Endothelial cell of umbilical vein (primary cell): ENCODE results near the gene PLPP1. TPM values are rescaled to one million over a fixed set of nuclear protein-coding genes. Genes with fewer than 3 reads are reported as not detected.

Experiments
- BruUV-seq: library from RNA; stranded (reverse); fragments of 400-500 nt; replicated peaks from 2 replicates; lab custom pipeline; 2021; lab: Mats Ljungman, UMichigan
- CTCF ChIA-PET: fragments of 300-600, 350-600 bp; sonication (Branson Sonifier 250); formaldehyde crosslinking; loops from one replicate; lab custom pipeline; 2021; ENCODE audit warnings: antibody characterized with exemption, inconsistent platforms; lab: Charles Lee
- POLR2A ChIA-PET: fragments of 300-600, 350-600 bp; sonication (Branson Sonifier 250); formaldehyde crosslinking; loops from one replicate; lab custom pipeline; 2021; ENCODE audit warnings: antibody characterized with exemption, inconsistent platforms; lab: Charles Lee
- DNase-seq: peaks from one replicate; pipeline ENCODE4 v3.0.0-alpha.2; 2011; ENCODE audit warnings: low read depth, low spot score
- FAIRE-seq: peaks from 2 replicates; lab custom pipeline; 2011; peaks lifted over from hg19 to GRCh38; lab: Jason Lieb, UNC
- H2AFZ ChIP-seq: 2 replicates; pipeline ENCODE4 v1.6.0; 2012; ENCODE audit warnings: low read depth, low read length, control low read depth, inconsistent platforms
- H3K27ac ChIP-seq: 2 replicates; pipeline ENCODE4 v1.5.1; 2011; ENCODE audit warnings: low read depth, mild to moderate bottlenecking, control low read depth, low read length, moderate library complexity; ENCODE audit not compliant: insufficient read depth
- H3K27me3 ChIP-seq, 2 experiments: 2 replicates each; pipeline versions ENCODE4 v1.6.0 to v1.6.1; 2011; ENCODE audit warnings: low read length in 2 of 2, mixed read lengths in 1 of 2; ENCODE audit not compliant: control insufficient read depth in 2 of 2, insufficient read depth in 2 of 2
- H3K36me3 ChIP-seq, 2 experiments: 2 replicates in 1 of 2; 3 replicates in 1 of 2; pipeline ENCODE4 v1.5.1; 2011; ENCODE audit warnings: low read length in 2 of 2, mild to moderate bottlenecking in 1 of 2, moderate library complexity in 1 of 2; ENCODE audit not compliant: control insufficient read depth in 2 of 2, insufficient read depth in 2 of 2; ENCODE audit errors: extremely low read depth in 1 of 2
- H3K4me1 ChIP-seq: 3 replicates; pipeline ENCODE4 v1.5.1; 2011; ENCODE audit warnings: mild to moderate bottlenecking, low read length; ENCODE audit not compliant: control insufficient read depth, insufficient read depth; ENCODE audit errors: extremely low read depth
- H3K4me2 ChIP-seq: 2 replicates; pipeline ENCODE4 v1.6.1; 2011; ENCODE audit warnings: low read length, control low read depth, mixed read lengths; ENCODE audit not compliant: insufficient read depth
- H3K4me3 ChIP-seq, 3 experiments: fragments of 200-600 bp in 1 of 3; sonication (generic), shearing (Covaris generic) in 1 of 3; replicated peaks in 1 of 3; 2 replicates each; pipeline ENCODE4 v1.5.1; 2011 to 2016; ENCODE audit warnings: control low read depth in 3 of 3, low read length in 3 of 3, mild to moderate bottlenecking in 2 of 3, inconsistent platforms in 1 of 3, low read depth in 1 of 3, moderate library complexity in 1 of 3; ENCODE audit not compliant: insufficient read depth in 1 of 3
- H3K79me2 ChIP-seq: 2 replicates; pipeline ENCODE4 v1.6.0; 2012; ENCODE audit warnings: low read length, inconsistent platforms; ENCODE audit not compliant: control insufficient read depth, insufficient read depth
- H3K9ac ChIP-seq: replicated peaks from 2 replicates; pipeline ENCODE3; 2011; ENCODE audit warnings: low read length, control low read depth; ENCODE audit not compliant: insufficient read depth; ENCODE audit errors: extremely low read depth
- H3K9me1 ChIP-seq: replicated peaks from 3 replicates; pipeline ENCODE4 v1.6.0; 2011; ENCODE audit warnings: mild to moderate bottlenecking, low read length; ENCODE audit not compliant: control insufficient read depth, insufficient read depth; ENCODE audit errors: extremely low read depth
- H3K9me3 ChIP-seq: replicated peaks from 2 replicates; pipeline ENCODE4 v1.5.1; 2012; ENCODE audit warnings: low read length, inconsistent platforms; ENCODE audit not compliant: control insufficient read depth, insufficient read depth
- H4K20me1 ChIP-seq: replicated peaks from 2 replicates; pipeline ENCODE3; 2011; ENCODE audit warnings: mild to moderate bottlenecking, low read length; ENCODE audit not compliant: control insufficient read depth, insufficient read depth; ENCODE audit errors: extremely low read depth
- EZH2 ChIP-seq: IDR thresholded peaks from 2 replicates; pipeline ENCODE4 v1.6.1; 2012; ENCODE audit warnings: borderline replicate concordance, low read depth, mild to moderate bottlenecking, moderate library complexity, low read length, inconsistent platforms; ENCODE audit not compliant: severe bottlenecking
- FOS ChIP-seq: IDR thresholded peaks from 2 replicates; pipeline ENCODE4 v1.6.1; 2011; ENCODE audit warnings: mild to moderate bottlenecking, low read length, moderate library complexity, borderline replicate concordance; ENCODE audit not compliant: insufficient read depth
- GATA2 ChIP-seq: IDR thresholded peaks from 2 replicates; pipeline ENCODE4 v1.7.0; 2011; ENCODE audit warnings: low read depth, mild to moderate bottlenecking, moderate library complexity, mixed read lengths, low read length; ENCODE audit not compliant: insufficient read length, insufficient read depth
- JUN ChIP-seq: IDR thresholded peaks from 2 replicates; pipeline ENCODE4 v1.6.1; 2011; ENCODE audit warnings: borderline replicate concordance, low read depth; ENCODE audit not compliant: insufficient read length, insufficient read depth
- MYC ChIP-seq: IDR thresholded peaks from one replicate; pipeline ENCODE4 v1.6.1; 2011; ENCODE audit warnings: mild to moderate bottlenecking, low read depth, low read length
- POLR2A ChIP-seq: IDR thresholded peaks from 2 replicates; pipeline ENCODE4 v1.6.1; 2012; ENCODE audit warnings: low read depth, mild to moderate bottlenecking, control low read depth, low read length
- POLR2AphosphoS5 ChIP-seq: IDR thresholded peaks from 2 replicates; pipeline ENCODE4 v1.6.1; 2012; ENCODE audit warnings: low read depth, mild to moderate bottlenecking, control low read depth, low read length, moderate library complexity; ENCODE audit not compliant: insufficient read depth
- dilution Hi-C: fragments of 300-500 bp; cut with MboI; formaldehyde crosslinking; loops from one replicate; pipeline ENCODE4 v1.15.0; 2019; ENCODE audit warnings: low sequenced_read_pairs; ENCODE audit not compliant: extremely low pct_ligation_motif_present
- intact Hi-C: fragments of 100-400 bp; cut with micrococcal nuclease; formaldehyde crosslinking; loops from one replicate; pipeline ENCODE4 v1.10.0; 2022
- polyA plus RNA-seq, 4 experiments: library from polyadenylated mRNA; depleted of rRNA in 3 of 4; stranded (reverse) in 3 of 4; unstranded in 1 of 4; fragments of >200 nt; gene quantifications; 2 replicates each; pipeline versions ENCODE4 v1.2.1 to v1.2.3, GENCODE V29; 2011 to 2012; ENCODE audit warnings: missing spikeins in 1 of 4
- total RNA-seq: library from RNA; stranded (reverse); gene quantifications from 2 replicates; pipeline ENCODE4 v1.2.3, GENCODE V29; 2021
- TF ChIP-seq, protein P1 (sequence below), 2 donors: IDR thresholded peaks; 1 replicate in 1 of 2; 2 replicates in 1 of 2; pipeline ENCODE4 v1.5.1; 2011; ENCODE audit warnings: low read length in 2 of 2, mild to moderate bottlenecking in 2 of 2, moderate library complexity in 2 of 2, control low read depth in 1 of 2, inconsistent platforms in 1 of 2, low read depth in 1 of 2; ENCODE audit not compliant: insufficient read depth in 1 of 2; ENCODE audit errors: extremely low read depth in 1 of 2
- TF ChIP-seq, protein P2 (sequence below): IDR thresholded peaks from 2 replicates; pipeline ENCODE4 v1.6.1; 2011; ENCODE audit not compliant: insufficient read depth, insufficient read length

PLPP1 gene
- total and polyA plus RNA-seq, 2 donors (not counting 3 experiments of a cell fraction or from before 2014, with no cell fraction given), result 14.3 to 25.9 TPM

DNA sequence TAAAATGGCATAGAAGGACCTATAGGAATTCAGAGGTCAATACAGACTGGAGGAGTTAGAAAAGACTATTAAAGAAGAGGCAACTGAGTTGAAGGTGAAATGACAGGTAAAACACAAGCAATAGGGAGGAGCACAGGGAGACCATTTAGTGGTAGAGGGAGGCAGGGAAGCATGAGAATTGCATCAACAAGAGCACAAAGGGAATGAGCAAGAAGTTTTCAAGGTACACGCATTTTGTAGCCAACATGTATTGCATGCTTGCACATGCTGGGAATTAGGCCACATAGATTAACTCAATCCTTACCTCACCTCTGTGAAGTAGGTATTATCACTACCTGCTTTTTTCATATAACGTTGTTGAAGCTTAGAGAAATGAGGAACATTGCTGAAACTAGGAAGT, 42.3 kb downstream of the PLPP1 start:
- dilution Hi-C loops, result no loop called here
- POLR2A ChIA-PET, result no interaction called here

More for the DNA sequence above, 42.3 kb downstream of the PLPP1 start:
- intact Hi-C loops, result no loop called here
- no peak overlapping the region for H3K4me3 ChIP-seq
- no peaks in the 10 kb centered on the region for H3K4me1 ChIP-seq
- no peaks in the 10 kb centered on the region for H3K27me3 ChIP-seq
- H3K36me3 ChIP-seq, result no peaks in the 10 kb centered on the region
- no peak for TF ChIP-seq JUN
- no peak for TF ChIP-seq FOS
- no peak for TF ChIP-seq POLR2AphosphoS5
- TF ChIP-seq POLR2A, result no peak
- TF ChIP-seq GATA2, result no peak
- TF ChIP-seq, protein P1, sequence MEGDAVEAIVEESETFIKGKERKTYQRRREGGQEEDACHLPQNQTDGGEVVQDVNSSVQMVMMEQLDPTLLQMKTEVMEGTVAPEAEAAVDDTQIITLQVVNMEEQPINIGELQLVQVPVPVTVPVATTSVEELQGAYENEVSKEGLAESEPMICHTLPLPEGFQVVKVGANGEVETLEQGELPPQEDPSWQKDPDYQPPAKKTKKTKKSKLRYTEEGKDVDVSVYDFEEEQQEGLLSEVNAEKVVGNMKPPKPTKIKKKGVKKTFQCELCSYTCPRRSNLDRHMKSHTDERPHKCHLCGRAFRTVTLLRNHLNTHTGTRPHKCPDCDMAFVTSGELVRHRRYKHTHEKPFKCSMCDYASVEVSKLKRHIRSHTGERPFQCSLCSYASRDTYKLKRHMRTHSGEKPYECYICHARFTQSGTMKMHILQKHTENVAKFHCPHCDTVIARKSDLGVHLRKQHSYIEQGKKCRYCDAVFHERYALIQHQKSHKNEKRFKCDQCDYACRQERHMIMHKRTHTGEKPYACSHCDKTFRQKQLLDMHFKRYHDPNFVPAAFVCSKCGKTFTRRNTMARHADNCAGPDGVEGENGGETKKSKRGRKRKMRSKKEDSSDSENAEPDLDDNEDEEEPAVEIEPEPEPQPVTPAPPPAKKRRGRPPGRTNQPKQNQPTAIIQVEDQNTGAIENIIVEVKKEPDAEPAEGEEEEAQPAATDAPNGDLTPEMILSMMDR (IDR thresholded peaks at IDR 0.05; ENCODE audit: extremely low read depth in 1 of 2, insufficient read depth in 1 of 2, low read depth in 1 of 2, low read length in 2 of 2), result no peak
- no peak for TF ChIP-seq EZH2
- TF ChIP-seq, protein P2, sequence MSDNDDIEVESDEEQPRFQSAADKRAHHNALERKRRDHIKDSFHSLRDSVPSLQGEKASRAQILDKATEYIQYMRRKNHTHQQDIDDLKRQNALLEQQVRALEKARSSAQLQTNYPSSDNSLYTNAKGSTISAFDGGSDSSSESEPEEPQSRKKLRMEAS, result no peak
- no peak for TF ChIP-seq MYC
- no peak for DNase-seq
- H3K27ac ChIP-seq, result no peak overlapping the region
- H4K20me1 ChIP-seq, result no peaks in the 10 kb centered on the region
- no peak overlapping the region for H3K9ac ChIP-seq
- no peak for FAIRE-seq
- no peak overlapping the region for H3K4me2 ChIP-seq
- H3K9me3 ChIP-seq, result no peaks in the 10 kb centered on the region
- CTCF ChIA-PET, result no interaction called here
- no peaks in the 10 kb centered on the region for H3K79me2 ChIP-seq
- no TSS peak for BruUV-seq
- H3K9me1 ChIP-seq, result no peaks in the 10 kb centered on the region
- H2AFZ ChIP-seq, result no peak overlapping the region
